ENCODE measurements around the gene KCNJ9.
"Not testable (repeated sequence)": the region's sequence is repeated elsewhere in the genome, so short reads cannot be mapped to it uniquely, and the experiment has no call there.

KCNJ9 gene

DNA sequence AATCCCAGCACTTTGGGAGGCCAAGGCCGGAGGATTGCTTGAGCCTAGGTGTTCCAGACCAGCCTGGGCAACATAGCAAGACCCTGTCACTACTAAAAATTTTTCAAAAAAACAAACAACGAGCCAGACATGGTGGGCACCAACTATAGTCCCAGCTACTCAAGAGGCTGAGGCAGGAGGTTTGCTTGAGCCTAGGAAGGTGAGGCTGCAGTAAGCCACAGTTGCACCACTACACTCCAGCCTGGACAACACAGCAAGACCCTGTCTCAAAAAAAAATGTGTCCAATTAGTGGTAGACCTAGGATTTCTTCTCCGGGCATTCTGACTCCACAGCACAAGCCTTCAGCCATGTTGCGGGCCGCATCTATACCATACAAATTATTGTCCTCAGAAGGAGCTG is 23.8 kb downstream of the KCNJ9 start:
- no peak for DNase-seq

DNA sequence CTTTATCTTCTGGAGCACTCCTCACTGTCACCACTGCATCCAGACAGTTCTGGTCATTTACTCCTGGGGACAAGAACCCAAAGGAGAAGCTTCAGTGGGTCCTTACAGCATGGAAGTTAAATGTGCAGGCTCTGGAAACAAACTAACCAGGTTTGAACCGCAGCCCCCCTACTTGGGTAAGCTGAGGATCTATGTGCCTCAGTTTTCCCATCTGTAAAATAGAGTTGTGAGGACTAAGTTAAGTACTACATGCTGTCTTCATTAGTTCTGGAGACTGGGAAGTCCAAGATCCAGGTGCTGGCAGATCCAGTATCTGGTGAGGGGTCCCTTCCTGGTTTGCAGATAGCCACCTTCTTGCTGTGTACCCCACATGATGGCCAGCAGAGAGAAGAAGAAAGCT is 26.2 kb downstream of the KCNJ9 start:
- no peak for DNase-seq

DNA sequence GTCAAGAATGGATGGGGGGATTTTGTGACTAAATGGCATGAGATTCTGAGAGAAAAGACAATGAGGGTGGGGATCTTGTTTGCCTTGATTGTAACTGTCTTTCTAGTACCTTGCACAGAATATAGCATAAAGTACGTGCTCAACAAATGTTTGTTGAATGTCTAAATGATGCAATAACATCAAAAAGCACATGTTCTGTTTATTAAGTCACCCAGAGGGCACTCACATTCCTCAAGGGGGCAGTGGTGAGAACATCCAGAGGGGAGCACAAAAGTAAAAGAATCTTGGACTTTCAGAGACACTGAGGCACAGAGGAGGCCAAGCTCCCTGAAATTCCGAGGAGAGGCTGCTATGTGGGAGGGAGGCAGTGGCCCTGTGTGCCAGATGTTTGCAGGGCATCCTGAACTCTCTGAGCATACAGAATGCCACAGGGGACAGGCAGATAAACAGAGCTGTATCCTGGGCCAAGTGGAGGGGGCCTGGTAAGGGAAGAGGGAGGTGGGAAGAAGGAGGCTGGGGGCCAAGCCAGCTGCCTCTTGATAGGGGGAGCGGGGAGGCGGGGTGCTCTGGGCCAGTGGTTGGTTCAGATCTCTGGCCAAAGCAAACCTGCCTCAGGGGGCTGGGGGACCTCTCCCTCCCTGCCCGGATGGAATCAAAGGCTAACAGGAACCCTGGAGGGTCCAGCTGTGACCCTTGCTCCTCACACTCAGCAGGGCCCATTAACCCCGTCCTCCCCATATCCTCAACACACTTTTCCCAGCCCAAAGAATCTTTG is 27.7 kb downstream of the KCNJ9 start:
- DNase-seq: peak; percentile 59

DNA sequence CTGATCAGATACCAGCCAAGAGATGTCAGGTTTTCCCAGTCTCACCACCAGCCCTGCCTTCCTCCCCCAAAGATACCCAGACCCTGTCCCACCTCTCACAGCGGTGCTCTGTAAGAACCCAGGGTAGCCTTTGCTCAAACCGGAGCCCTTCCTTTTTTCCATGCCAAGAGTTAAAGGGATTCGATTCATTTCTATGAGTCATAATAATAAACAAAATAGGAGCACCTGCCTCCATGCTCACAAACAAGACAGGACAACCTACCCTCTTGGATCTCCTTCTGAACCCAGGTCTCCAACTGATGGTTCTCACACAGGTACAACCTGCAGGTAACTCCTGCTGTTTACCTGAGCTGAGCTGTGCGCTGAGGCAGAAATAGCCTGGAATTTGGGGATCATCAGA is 28.3 kb downstream of the KCNJ9 start:
- DNase-seq: no peak

DNA sequence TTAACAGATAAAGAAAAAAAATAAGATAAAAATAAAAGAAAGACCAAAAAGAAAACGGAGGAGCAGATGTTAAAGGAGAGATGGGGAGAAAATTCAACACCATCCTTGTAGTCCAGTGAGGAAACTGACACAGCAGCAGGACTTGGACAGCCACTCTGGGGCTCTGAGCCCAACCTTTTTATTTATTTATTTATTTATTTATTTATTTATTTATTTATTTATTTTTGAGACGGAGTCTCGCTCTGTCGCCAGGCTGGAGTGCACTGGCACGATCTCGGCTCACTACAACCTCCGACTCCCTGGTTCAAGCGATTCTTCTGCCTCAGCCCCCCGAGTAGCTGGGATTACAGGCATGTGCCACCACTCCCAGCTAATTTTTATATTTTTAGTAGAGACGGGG is 30.1 kb downstream of the KCNJ9 start:
- not testable (repeated sequence) for DNase-seq

DNA sequence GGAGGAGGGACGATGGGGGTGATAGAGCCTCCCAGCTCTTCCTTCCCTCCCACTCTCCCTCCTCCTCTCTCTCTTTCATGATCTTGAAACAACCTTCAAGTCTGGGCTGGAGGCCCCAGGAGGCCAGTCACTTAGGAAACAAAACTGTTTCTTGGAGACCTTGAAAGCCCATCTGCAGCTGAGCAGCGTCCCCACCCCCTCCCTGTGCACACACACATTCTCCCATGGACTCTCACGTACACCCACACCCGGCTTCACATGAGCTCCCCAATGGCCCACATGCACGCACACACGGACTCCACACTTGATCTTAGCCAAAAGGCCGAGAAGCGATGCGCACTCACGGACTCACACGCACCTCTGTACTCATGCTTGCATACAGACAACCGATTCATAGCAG is 31.0 kb downstream of the KCNJ9 start:
- DNase-seq: no peak

DNA sequence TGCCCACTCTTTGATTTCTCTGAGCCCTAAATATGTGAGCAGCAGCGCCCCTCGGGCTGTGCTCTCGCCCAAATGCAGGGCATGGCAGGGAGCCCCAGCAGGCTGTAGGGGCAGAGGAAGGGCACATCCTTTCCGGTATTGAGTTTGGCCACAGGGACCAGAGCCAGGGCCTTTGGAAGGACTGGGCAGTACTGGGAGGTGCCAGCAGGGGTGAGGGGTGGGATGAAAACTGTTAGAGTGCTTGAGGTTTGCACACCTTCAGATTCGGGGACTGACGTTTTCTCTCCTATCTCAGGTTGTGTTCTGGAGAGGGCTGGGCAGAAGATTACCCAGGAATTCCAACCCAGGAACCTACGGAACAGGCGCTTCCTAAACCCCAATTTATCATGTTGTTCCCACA is 32.1 kb downstream of the KCNJ9 start:
- no peak for DNase-seq

DNA sequence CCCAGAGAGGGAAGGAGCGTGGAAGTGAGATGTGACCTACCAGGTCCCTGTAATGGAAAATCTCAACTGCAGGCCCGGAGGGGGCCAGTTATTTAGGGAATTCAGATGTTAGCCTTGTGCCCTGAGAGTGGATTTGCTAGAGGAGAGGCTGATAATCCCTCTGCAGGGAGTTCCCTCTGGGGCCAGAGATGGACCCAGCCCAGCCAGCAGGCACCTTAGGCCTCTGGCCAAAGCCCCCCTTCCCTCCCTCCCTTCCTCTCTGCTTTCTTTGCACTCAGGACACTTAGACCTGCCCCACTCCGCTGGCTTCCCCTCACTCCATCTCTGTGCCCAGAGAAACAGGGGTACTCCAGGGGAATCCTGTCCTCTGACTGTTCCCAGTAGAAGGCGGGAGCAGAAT is 32.7 kb downstream of the KCNJ9 start:
- DNase-seq: no peak

DNA sequence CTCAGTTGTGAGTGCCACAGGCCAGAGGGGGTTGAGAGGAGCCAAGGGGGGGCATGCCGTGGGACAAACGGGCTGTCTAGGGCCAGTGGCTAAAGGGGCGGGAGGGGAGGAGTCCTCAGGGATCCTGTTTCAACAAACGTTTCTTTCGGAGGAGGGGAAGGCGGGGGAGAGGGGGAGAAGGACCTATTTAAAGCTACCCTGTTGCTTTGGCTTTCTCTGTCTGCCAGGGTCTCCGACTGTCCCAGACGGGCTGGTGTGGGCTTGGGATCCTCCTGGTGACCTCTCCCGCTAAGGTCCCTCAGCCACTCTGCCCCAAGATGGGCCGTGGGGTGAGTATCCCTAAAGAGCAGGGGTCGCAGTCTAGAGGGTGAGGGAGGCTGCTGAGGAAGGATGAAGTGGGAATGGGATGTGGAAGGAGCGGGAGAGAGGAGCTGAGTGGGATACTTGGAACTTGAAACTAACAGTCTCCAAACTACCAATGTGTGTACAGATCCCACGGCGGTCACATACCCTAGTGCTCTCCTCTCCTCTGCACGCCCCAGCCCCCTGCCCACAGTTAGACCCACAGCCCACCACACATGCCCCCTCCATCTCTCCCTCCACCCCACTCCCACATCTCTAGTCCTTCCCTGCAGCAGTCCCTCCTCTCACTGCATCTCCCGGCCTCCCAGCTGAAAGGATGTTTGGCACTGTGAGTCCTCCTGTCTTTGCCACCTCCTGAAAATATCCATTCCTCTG is 34.4 kb downstream of the KCNJ9 start, which contains the start of gene ATP1A2:
ATP1A2 (plus strand) TSS at position 215 of the 738 bp plus-strand sequence; CDS start at position 318, 103 bp downstream.
- DNase-seq: no peak

DNA sequence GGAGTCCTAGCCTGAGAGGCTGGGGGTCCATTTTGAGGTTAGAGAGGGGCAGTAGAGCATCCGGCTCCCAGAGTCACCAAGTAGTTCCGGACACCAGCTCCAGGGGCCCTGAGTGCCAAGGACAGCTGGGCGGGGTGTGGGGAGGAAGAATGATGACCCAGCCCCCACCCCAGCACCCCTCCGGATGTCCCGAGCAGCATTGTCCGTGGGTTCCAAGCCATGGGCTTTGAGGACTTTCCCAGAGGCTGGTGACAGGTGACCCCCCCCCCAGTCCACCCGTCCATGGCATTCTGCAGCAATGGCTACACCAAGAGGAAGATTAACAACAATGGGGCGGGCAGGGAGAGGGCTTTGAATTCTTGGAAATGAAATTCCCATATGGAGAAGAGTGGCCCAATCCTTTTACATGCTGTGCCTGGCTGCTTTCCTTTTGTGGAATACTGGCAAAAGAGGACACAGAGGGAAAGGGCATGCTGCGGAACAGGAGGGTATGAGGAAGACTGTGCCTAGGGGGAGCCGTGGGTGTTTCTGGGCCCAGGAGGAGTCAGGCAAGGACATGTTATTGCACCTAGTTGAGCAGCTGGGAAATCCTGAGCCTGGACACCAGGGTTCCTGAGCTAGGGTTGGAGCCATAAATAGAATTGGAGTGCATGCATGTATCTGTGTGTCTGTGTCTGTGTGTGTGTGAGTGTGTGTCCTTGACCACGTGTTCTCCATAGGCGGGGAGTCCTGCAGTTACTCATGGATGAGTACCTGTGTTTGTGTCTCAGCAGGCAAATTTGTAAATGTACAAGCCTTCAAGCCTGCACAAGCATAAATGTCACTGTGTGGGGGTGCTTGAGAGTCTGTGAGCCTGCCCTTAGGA is 35.2 kb downstream of the KCNJ9 start:
- DNase-seq: no peak

DNA sequence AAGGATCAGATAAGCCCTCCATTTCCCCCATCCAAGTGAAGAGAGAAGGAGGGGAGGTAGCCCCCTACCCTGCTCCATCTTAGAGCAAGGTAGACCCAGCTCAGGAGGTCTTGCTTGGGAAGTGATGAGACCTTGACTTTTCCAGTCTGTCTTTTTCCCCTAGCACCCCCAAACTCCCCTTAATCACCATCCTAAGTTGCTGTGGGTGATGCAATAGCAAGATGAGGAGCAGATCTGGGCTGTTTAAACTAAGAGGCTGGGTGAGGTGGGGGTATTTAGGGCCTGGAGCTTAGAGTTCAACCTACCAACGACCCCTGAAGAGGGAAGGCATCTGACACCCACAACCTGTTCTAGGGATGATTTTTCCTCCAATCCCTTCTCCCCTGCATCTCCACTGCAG is 36.0 kb downstream of the KCNJ9 start:
- DNase-seq: no peak

DNA sequence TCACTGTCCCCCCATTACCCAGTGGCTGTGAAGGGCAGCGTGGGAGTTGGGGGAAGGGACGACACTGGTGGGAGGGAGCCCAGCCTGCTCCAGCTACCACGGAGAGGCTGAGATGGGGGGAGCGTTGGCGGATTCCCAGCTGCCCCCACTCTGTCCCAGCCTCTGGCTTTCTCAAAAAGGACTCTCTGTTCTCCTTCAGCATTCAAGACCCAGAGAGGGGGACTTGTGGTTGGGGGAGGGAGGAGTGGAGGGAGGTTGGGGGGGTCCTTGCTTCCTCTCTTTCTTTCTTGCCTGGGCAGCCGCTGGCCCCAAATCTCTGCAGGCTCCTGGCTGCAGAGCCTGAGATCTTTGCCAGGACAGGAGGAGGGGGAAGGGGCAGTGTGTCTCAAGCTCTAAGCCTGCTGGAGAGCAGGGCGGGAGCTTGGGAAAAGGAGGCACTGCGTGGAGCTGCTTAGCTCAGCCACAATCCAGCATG is 36.4 kb downstream of the KCNJ9 start:
- no peak for DNase-seq

DNA sequence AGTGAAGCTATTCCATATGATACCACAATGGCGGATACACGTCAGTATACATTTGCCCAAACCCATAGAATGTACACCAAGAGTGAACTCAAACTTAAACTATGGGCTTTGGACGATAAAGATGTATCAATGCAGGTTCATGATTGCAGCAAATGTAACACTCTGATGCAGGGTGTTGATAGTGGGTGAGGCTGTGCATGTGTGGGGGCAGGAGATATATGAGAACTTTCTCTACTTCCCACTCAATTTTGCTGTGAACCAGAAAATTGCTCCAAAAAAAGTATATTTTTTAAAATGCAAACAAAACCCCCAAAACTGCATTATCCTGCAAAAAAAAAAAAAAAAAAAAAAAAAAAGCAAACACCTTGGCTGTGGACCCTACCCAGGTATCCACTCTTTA is 37.6 kb downstream of the KCNJ9 start:
- DNase-seq: no peak

DNA sequence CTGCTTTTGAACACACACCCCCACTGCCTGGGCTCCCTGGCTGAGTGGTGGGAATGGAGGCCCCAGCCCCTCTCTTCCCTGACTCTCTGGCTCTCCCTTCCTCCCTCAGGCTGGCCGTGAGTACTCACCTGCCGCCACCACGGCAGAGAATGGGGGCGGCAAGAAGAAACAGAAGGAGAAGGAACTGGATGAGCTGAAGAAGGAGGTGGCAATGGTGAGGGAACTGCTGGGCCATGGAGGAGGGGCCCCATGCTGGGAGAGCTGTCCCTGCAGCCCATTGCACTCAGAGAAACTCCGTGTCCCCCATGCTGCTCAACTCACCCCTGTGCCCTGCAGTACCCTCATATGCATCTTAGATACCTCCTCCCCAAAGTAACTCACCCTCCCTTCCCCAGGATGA is 39.5 kb downstream of the KCNJ9 start:
- no peak for DNase-seq

DNA sequence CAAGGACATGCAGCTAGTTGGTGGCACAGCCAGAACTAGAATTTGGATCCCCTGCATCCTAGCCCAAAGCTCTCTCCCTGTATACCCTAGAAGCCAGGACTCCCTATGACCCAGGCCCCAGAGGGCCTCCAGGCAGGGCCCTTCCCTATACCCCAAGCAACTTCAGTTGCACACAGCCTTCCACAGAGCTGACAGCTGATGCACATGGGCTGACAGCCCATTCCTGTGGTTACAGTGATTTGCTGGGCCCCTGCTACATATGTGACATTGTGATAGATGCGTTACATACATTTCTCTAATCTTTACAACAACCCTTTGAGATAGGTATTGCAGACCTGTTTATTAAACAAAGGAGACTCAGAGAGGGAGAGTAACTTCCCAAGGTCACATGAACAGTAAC is 40.0 kb downstream of the KCNJ9 start:
- DNase-seq: no peak

DNA sequence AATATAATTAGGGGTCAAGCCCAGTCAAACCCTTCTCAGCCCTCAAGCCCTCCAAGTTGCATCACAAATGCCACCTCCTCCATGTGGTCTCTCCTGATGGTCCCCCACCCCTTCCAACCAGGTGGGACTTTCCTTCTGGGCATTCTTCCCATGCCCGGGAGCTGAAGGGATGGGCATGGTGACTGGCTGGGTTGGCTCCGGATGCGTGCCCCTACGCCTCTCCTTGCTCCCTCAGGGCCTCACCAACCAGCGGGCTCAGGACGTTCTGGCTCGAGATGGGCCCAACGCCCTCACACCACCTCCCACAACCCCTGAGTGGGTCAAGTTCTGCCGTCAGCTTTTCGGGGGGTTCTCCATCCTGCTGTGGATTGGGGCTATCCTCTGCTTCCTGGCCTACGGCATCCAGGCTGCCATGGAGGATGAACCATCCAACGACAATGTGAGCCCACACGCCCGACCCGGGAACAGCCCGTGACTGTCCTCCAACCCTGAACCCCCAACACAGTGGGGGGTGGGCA is 41.7 kb downstream of the KCNJ9 start:
- DNase-seq: no peak

DNA sequence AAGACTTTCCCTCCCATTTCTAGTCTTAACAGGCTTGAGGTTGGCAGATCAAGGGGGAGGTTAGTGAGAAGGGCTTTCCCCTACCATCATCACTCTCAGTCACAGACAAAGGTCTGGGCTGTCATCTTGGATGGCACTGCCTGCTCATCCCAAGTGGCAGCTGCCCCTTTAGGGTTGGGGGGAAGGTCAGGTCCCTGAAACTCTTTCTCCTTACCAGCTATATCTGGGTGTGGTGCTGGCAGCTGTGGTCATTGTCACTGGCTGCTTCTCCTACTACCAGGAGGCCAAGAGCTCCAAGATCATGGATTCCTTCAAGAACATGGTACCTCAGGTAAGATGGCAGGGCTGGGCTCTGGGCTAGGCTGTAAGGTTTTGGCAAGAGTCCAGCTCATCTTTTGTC is 42.4 kb downstream of the KCNJ9 start:
- no peak for DNase-seq

DNA sequence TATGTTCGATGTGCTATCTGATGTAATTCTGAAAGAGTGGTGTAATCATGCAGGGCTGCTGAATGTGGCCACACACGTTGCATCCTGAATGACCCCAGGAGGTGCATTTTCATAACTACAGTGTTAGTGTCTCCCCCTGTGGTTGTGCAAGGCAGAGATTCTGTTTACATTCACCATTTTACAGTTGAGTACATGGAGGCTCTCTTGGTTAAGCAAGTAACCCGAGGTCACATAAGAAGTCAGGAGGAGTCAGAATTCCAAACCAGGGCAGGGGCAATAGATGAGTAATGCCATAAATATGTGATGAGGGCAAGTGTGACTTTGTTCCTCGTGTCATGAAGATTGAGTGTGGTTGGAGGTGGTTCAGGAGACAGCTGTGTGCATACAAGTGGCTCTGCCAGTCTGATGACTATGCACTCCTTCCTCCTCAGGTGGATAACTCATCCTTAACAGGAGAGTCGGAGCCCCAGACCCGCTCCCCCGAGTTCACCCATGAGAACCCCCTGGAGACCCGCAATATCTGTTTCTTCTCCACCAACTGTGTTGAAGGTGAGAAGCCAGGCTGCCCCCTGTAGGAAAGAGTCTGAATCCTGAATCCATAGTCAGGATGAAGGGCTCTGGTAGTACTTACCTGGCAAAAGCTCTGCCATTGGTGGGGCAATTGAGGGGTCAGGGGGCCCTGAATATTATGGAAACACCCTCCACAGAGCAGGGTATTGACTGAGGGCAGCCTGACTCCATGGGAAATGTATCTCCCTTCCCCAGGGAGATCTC is 43.6 kb downstream of the KCNJ9 start:
- no peak for DNase-seq

DNA sequence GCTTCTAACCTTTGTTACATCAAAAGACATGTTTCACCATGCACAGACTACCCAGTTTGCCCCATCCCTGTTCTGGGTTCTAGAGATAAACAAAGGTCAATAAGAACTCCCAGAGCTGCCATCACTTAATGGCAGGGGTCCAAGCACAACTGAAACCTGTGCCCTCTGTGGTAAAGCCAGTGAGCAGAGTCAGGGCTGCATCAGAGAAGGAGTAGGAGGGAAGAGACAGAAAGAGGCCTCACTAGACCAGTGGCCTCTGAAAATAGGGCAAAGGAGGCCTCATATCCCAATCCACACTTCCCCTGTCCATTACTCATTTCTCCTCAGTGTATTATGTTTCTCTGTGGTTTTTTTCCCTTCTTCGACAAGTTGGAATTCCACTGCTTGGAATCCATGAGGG is 44.4 kb downstream of the KCNJ9 start:
- no peak for DNase-seq

DNA sequence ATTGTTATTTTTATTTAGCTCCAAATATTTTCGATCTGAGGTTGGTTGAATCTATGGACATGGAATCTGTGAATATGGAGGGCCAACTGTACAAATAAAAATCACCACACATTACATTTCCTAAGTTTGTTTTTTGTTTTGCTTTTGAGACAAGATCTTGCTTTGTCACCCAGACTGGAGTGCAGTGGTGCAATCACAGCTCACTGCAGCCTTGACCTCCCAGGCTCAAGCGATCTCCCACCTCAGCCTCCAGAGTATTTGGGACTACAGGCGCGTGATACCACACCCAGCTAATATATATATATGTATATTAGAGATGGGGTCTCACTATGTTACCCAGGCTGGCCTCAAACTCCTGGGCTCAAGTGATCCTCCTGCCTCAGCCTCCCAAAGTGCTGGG is 45.0 kb downstream of the KCNJ9 start:
- DNase-seq: not testable (repeated sequence)

DNA sequence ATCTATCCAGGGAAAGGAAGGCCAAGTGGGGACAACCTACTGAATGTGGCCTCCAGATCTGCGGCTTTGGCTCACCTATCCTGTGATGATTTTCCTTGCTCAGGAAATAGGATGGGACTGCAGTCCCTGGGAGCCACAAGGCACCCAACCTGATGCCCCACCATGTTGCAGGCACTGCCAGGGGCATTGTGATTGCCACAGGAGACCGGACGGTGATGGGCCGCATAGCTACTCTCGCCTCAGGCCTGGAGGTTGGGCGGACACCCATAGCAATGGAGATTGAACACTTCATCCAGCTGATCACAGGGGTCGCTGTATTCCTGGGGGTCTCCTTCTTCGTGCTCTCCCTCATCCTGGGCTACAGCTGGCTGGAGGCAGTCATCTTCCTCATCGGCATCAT is 46.0 kb downstream of the KCNJ9 start:
- DNase-seq: no peak

DNA sequence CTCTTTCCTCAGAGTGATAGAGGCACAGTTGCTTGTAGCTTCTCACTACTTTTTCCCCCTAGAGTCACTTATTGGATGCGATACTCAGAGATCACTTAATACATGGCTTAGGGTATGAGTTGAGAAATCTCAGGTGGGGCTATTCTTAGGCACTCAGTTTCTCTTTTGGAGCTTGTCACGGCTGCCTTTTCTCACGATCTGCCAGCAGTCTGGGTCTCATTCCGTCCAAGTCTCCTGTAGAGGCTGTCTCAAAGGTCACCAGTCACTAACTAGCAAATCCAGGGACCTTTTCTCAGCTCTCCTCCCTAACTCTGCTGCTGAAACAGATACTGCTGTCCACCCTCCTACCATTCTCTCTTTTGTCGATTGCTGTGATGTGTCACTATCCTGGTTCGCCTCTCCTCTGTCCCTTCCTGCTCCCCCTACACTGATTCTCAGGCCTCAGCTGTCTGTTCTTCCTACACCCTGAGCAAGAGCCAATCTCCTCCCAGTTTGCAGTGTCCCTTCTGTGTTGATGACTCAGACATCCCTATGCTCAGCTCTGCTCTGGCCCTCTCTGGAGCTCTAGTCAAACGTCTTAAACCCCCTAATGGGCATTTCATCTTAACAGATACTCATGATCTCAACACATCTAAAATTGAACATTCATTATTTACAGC is 46.7 kb downstream of the KCNJ9 start:
- DNase-seq: no peak
